Stimulated activated naive CD4-positive, alpha-beta T cell treated with Interleukin-2 at 50 U/mL for 16 hours (primary cell): ENCODE results near the gene SURF6.
"Not testable (repeated sequence)": the region's sequence is repeated elsewhere in the genome, so short reads cannot be mapped to it uniquely, and the experiment has no call there.

ENCODE experiments used
- DNase-seq: peaks from one replicate; lab custom pipeline; 2025; lab: John Stamatoyannopoulos, UW

SURF6 gene

DNA sequence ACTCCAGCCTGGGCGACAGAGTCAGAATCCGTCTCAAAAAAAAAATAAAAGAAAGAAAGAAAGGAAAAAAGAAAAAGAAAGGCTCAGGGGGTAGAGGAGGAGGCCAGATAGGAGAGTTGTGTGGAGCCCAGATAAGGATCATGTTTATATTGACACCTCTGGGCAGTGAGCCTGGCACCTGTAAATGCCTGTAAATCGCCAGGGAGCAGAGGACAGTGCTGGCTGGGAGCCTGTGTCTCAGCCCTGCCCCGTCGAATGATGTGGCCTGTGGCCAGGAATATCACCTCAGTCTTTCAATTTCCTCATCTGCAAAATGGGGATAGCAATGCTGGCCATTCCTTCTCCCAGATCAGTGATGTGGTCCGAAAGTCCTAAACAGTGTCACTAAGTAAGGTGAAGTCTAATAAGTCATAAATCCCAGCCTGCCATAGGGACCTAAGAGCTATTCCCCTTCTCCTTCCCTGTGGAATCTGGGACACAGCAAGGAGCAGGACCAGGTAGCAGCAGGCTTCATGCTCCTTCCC, 50.7 kb downstream of the SURF6 start:
- DNase-seq: no peak

DNA sequence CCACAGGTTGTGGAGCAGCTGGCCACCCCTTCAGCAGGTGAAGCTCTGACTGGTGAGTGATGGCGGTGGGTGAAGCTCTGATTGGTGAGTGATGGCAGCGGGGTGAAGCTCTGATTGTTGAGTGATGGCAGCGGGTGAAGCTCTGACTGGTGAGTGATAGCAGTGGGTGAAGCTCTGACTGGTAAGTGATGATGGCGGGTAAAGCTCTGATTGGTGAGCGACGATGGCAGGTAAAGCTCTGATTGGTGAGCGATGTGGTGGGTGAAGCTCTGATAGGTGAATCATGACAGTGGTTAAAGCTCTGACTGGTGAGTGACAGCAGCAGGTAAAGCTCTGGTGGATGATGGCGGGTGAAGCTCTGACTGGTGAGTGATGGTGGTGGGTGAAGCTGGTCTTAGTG, 51.6 kb downstream of the SURF6 start:
- DNase-seq: no peak

DNA sequence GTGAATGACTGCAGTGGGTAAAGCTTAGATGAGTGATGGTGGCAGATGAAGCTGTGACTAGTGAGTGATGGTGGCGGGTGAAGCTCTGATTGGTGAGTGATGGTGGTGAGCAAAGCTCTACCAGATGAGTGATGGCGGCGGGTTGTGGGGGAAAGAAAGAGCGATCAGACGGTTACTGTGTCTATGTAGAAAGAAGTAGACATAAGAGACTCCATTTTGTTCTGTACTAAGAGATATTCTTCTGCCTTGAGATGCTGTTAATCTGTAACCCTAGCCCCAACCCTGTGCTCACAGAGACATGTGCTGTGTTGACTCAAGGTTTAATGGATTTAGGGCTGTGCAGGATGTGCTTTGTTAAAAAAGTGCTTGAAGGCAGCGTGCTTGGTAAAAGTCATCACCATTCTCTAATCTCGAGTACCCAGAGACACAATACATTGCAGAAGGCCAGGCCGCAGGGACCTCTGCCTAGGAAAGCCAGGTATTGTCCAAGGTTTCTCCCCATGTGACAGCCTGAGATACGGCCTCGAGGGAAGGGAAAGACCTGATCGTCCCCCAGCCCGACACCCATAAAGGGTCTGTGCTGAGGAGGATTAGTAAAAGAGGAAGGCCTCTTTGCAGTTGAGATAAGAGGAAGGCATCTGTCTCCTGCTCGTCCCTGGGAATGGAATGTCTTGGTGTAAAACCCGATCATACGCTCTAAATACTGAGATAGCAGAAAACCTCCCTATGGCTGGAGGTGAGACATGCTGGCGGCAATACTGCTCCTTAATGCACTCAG, 52.5 kb downstream of the SURF6 start:
- DNase-seq: not testable (repeated sequence)

DNA sequence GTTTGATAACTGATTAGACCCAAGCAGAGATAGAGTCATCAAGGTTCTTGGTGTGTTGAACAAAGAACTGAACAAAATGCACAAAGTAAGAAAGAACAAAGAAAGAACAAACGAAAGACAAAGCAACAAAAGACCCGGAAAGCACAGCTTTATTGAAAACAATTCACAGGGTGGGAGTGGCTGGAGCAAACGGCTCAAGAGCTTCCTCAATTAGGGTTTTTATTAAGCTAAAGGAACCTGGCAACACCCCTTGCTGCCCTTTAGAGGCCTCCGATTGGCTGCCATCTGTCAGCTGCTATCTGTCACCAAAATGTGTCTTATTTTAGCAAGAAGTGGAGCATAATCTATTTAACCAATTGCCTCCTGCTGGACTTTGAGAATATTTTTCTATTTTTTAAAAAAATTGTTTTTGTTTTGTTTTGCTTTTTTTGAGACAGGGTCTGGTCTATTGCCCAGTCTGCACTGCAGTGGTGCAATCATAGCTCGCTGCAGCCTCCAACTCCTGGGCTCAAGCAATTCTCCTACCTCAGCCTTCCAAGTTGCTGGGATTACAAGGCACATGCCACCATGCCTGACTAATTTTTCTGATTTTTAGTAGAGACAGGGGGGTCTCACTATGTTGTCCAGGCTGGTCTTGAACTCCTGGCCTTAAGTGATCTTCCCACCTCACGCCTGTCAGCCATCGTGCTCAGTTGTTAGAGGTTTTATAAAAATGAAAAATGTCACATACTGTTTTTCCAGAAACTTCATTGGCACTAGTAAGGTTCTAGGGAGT, 53.3 kb downstream of the SURF6 start:
- no peak for DNase-seq

DNA sequence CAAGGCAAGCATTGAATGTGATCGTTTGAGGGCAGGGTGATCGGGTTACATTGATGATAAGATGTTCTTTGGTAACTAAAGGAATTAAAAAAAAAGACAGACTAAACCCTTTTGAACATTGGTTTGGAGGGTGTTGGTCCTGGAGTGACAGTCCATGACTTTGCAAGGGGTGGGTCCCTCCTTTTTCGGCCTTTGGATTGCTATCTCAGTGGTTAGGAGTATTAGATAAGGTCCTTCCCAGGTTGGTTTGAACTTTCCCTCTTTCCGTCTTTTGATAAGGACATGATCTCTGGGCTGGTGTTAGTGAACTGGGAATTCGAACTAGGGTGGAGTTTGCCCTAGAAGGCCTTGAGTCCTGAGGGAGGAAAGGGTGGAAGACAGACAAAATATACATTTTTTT, 55.6 kb downstream of the SURF6 start:
- no peak for DNase-seq
